Fibroblast of lung (primary cell): Measurements from ENCODE around the gene ZCCHC7. TPM values are rescaled to one million over a fixed set of nuclear protein-coding genes. Genes with fewer than 3 reads are reported as not detected.

Experiments used
- DNase-seq, 2 donors: peaks; one replicate each; pipeline versions ENCODE4 v3.0.0 to v3.0.0-alpha.2; 2010; ENCODE audit warnings: low read depth in 2 of 2
- H2AFZ ChIP-seq: 2 replicates; pipeline ENCODE4 v1.5.1; 2012; ENCODE audit warnings: low read length, control low read depth, inconsistent platforms
- H3K27ac ChIP-seq: 2 replicates; pipeline ENCODE4 v1.5.1; 2011; ENCODE audit warnings: low read length, control low read depth; ENCODE audit not compliant: insufficient read depth
- H3K27me3 ChIP-seq: 2 replicates; pipeline ENCODE4 v1.5.1; 2011; ENCODE audit warnings: mild to moderate bottlenecking, low read length; ENCODE audit not compliant: control insufficient read depth, insufficient read depth
- H3K36me3 ChIP-seq: 2 replicates; pipeline ENCODE4 v1.5.1; 2011; ENCODE audit warnings: low read length; ENCODE audit not compliant: control insufficient read depth, insufficient read depth
- H3K4me1 ChIP-seq: 2 replicates; pipeline ENCODE4 v1.5.1; 2011; ENCODE audit warnings: low read length; ENCODE audit not compliant: control insufficient read depth, insufficient read depth; ENCODE audit errors: extremely low read depth
- H3K4me2 ChIP-seq: 2 replicates; pipeline ENCODE4 v1.5.1; 2011; ENCODE audit warnings: low read length, control low read depth; ENCODE audit not compliant: insufficient read depth; ENCODE audit errors: extremely low read depth
- H3K4me3 ChIP-seq, 4 experiments: fragments of 200-600 bp in 1 of 4; sonication (generic) in 1 of 4; replicated peaks in 1 of 4; 2 replicates each; pipeline ENCODE4 v1.5.1; 2011 to 2016; ENCODE audit warnings: low read length in 4 of 4, low read depth in 3 of 4, mild to moderate bottlenecking in 3 of 4, control low read depth in 2 of 4, inconsistent platforms in 1 of 4, mixed read lengths in 1 of 4; ENCODE audit not compliant: insufficient read depth in 1 of 4; ENCODE audit errors: control extremely low read depth in 1 of 4
- H3K79me2 ChIP-seq: 2 replicates; pipeline ENCODE4 v1.5.1; 2012; ENCODE audit warnings: mild to moderate bottlenecking, low read length, inconsistent platforms; ENCODE audit not compliant: control insufficient read depth, insufficient read depth
- H3K9ac ChIP-seq: 2 replicates; pipeline ENCODE4 v1.5.1; 2011; ENCODE audit warnings: mild to moderate bottlenecking, low read length, control low read depth; ENCODE audit not compliant: insufficient read depth
- H3K9me3 ChIP-seq: 2 replicates; pipeline ENCODE4 v1.5.1; 2012; ENCODE audit warnings: low read depth, low read length; ENCODE audit not compliant: control insufficient read depth, insufficient read depth
- H4K20me1 ChIP-seq: 2 replicates; pipeline ENCODE4 v1.5.1; 2011; ENCODE audit warnings: low read length; ENCODE audit not compliant: control insufficient read depth, insufficient read depth; ENCODE audit errors: extremely low read depth
- EZH2 ChIP-seq: IDR thresholded peaks from 2 replicates; pipeline ENCODE4 v1.5.1; 2012; ENCODE audit warnings: low read length, control low read depth, mild to moderate bottlenecking; ENCODE audit errors: missing control alignments
- polyA plus RNA-seq, 2 donors: library from polyadenylated mRNA; depleted of rRNA in 1 of 2; stranded (reverse) in 1 of 2; unstranded in 1 of 2; fragments of >200 nt; gene quantifications; 2 replicates each; pipeline ENCODE4 v1.2.1, GENCODE V29; 2011 to 2012; ENCODE audit warnings: missing spikeins in 1 of 2
- total RNA-seq: library from RNA; depleted of rRNA; stranded (reverse); fragments of >200 nt; gene quantifications from 2 replicates; pipeline ENCODE4 v1.2.1, GENCODE V29; 2014
- TF ChIP-seq, protein P1 (sequence below), 2 donors: IDR thresholded peaks in 1 of 2; conservative IDR thresholded peaks in 1 of 2; 1 replicate in 1 of 2; 2 replicates in 1 of 2; pipeline ENCODE4 v1.5.1; 2011 to 2012; ENCODE audit warnings: low read length in 2 of 2, control low read depth in 1 of 2, inconsistent platforms in 1 of 2, low read depth in 1 of 2, mild to moderate bottlenecking in 1 of 2

The ZCCHC7 gene
- total and polyA plus RNA-seq, 2 donors (not counting 1 experiment from before 2014, with no cell fraction given), result 15.0 to 23.8 TPM

DNA sequence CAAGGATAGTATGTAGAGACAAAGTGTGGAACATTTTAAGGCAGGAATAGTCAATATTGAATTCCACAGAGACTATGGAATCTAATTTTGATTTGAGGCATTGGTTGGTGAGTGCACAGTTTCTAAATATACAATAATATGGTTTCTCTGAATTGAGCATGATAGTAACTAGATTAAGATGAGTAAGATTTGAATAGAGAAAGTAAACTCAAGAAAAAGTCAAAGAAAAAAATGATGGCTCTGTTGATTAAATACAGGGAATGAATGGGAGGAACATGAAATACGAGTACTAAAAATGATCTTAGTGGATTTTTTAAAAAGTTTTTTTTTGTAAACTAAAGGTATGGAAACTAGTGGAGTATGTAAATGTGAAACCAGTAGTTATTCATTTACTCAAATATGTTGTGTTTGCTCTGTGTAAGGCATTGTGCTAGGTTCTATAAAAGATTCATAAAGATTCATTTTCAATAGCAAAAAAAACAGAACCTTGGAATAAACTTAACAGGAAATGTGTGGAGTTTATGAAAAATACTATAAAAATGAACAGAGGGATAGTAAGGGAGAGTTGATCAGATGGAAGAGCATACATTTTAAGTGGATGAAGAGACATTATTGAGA, 101.2 kb downstream of the ZCCHC7 start:
- Histone ChIP-seq H3K4me1 (no peaks in the 10 kb centered on the region), H3K36me3 (no peaks in the 10 kb centered on the region), H3K27ac (no peak overlapping the region), H3K4me2 (no peak overlapping the region), H3K9me3 (no peaks in the 10 kb centered on the region), H3K4me3 (no peak overlapping the region), H3K79me2 (no peaks in the 10 kb centered on the region), H2AFZ (no peak overlapping the region), H3K27me3 (no peaks in the 10 kb centered on the region), H3K9ac (no peak overlapping the region), H4K20me1 (no peaks in the 10 kb centered on the region)
- no peak for TF ChIP-seq EZH2
- TF ChIP-seq, protein P1, sequence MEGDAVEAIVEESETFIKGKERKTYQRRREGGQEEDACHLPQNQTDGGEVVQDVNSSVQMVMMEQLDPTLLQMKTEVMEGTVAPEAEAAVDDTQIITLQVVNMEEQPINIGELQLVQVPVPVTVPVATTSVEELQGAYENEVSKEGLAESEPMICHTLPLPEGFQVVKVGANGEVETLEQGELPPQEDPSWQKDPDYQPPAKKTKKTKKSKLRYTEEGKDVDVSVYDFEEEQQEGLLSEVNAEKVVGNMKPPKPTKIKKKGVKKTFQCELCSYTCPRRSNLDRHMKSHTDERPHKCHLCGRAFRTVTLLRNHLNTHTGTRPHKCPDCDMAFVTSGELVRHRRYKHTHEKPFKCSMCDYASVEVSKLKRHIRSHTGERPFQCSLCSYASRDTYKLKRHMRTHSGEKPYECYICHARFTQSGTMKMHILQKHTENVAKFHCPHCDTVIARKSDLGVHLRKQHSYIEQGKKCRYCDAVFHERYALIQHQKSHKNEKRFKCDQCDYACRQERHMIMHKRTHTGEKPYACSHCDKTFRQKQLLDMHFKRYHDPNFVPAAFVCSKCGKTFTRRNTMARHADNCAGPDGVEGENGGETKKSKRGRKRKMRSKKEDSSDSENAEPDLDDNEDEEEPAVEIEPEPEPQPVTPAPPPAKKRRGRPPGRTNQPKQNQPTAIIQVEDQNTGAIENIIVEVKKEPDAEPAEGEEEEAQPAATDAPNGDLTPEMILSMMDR (conservative IDR thresholded peaks at IDR 0.05 in 1 of 2, IDR thresholded peaks at IDR 0.05 in 1 of 2; ENCODE audit: low read depth in 1 of 2, low read length in 2 of 2), result no peak
- no peak for DNase-seq

DNA sequence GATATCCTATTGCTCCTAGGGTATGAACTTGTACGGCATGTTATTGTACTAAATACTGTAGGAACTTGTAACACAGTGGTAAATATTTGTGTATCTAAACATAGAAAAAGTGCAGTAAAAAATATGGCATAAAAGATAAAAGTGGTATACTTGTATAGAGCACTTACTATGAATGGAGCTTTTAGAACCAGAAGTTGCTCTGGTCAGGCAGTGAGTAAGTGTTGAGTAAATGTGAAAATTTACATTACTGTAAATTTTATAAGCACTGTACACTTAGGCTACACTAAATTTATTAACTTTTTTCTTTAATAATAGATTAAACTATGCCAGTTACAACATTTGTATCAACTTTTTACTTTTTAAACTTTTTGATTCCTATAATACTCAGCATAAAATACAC, 109.1 kb downstream of the ZCCHC7 start:
- Histone ChIP-seq H3K36me3 (no peaks in the 10 kb centered on the region), H3K4me2 (no peak overlapping the region), H3K4me1 (no peaks in the 10 kb centered on the region), H3K27ac (no peak overlapping the region), H3K79me2 (no peaks in the 10 kb centered on the region), H2AFZ (no peak overlapping the region), H3K4me3 (no peak overlapping the region), H3K9ac (no peak overlapping the region), H4K20me1 (no peaks in the 10 kb centered on the region), H3K9me3 (no peaks in the 10 kb centered on the region), H3K27me3 (no peaks in the 10 kb centered on the region)
- no peak for TF ChIP-seq EZH2
- TF ChIP-seq, protein P1 (conservative IDR thresholded peaks at IDR 0.05 in 1 of 2, IDR thresholded peaks at IDR 0.05 in 1 of 2; ENCODE audit: low read depth in 1 of 2, low read length in 2 of 2), result no peak
- no peak for DNase-seq

DNA sequence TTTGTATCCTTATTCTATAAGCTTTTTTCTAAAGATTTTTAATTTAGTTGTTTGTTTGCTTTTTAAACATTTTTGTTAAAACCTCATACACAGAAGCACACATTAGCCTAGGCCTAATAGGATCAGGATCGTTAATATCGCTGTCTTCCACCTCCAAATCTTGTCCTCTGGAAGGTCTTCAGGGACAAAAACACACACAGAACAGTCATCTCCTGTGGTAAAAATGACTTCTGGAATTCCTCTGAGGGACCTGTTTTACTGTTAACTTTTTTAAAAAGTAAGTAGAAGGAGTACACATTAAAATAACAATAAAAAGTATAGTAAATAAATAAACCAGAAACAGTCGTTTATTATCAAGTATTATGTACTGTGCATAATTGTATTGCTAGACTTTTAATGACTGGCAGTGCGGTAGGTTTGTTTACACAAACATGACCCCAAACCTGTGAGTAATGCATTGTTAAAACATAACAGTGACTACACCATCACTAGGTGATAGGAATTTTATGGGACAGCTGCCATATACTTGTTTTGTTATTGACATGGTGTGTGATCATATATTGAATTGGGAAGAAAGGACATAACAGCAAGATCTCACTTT, 109.6 kb downstream of the ZCCHC7 start:
- no peak overlapping the region for H3K9ac ChIP-seq
- TF ChIP-seq, protein P1 (conservative IDR thresholded peaks at IDR 0.05 in 1 of 2, IDR thresholded peaks at IDR 0.05 in 1 of 2; ENCODE audit: low read depth in 1 of 2, low read length in 2 of 2), result no peak
- TF ChIP-seq EZH2, result no peak
- H3K9me3 ChIP-seq, result no peaks in the 10 kb centered on the region
- H3K36me3 ChIP-seq, result no peaks in the 10 kb centered on the region
- DNase-seq, result peak; percentile 6 to 44
- H3K27ac ChIP-seq, result no peak overlapping the region
- no peaks in the 10 kb centered on the region for H4K20me1 ChIP-seq
- no peak overlapping the region for H3K4me3 ChIP-seq
- no peaks in the 10 kb centered on the region for H3K79me2 ChIP-seq
- H3K4me2 ChIP-seq, result no peak overlapping the region
- no peaks in the 10 kb centered on the region for H3K4me1 ChIP-seq
- no peak overlapping the region for H2AFZ ChIP-seq
- no peaks in the 10 kb centered on the region for H3K27me3 ChIP-seq
